Measurements from ENCODE around the gene CNBD2.

DNA sequence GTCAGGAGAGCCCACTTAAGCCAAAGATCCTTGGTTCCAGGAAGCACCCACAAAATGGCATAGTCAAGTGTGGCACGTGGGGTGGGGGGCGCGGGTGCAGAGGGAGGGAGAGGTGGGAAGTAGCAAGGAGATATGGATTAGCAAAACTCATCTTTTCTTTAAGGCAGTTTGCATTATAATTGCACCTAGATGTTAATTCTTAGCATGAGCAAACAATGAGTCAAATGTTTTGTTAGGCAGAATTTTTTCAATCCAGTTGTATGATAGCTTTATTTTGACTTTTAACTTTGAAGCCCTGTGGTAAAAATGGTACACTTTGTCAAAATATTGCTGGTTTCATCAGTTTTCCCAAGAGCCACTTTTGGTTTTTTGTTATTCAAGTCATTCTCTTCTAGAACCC, 29.1 kb upstream of the CNBD2 start:
- TF ChIP-seq POLR2A (IDR thresholded peaks at IDR 0.05) (no peak), CTCF (IDR thresholded peaks at IDR 0.05) (no peak)
